Activated CD4-positive, alpha-beta T cell treated with anti-CD3 and anti-CD28 coated beads, Interleukin-2, amount 10 ng/mL, durations not matched to agents 7 days and 5 days (primary cell): ENCODE data around the gene NPAS3. TPM values are rescaled to one million over a fixed set of nuclear protein-coding genes. Genes with fewer than 3 reads are reported as not detected.

ENCODE experiments used
- CTCF ChIA-PET: fragments of 350-600 bp; sonication (Branson Sonifier 250); formaldehyde crosslinking; loops from one replicate; lab custom pipeline; 2021; ENCODE audit warnings: antibody characterized with exemption; lab: Charles Lee
- POLR2A ChIA-PET: fragments of 350-600 bp; sonication (Branson Sonifier 250); formaldehyde crosslinking; loops from one replicate; lab custom pipeline; 2021; ENCODE audit warnings: antibody characterized with exemption; lab: Charles Lee
- DNase-seq: peaks from one replicate; pipeline ENCODE4 v3.0.0-alpha.2; 2020
- H3K27ac Mint-ChIP-seq: one replicate; pipeline ENCODE4 v1.8.0; 2021; ENCODE audit warnings: mild to moderate bottlenecking, moderate library complexity, mixed read lengths
- H3K27me3 Mint-ChIP-seq: one replicate; pipeline ENCODE4 v1.8.0; 2021; ENCODE audit warnings: mixed read lengths
- H3K36me3 Mint-ChIP-seq: one replicate; pipeline ENCODE4 v1.8.0; 2021; ENCODE audit warnings: low read depth, mixed read lengths
- H3K4me1 Mint-ChIP-seq: one replicate; pipeline ENCODE4 v1.8.0; 2021; ENCODE audit warnings: mixed read lengths
- H3K4me3 Mint-ChIP-seq: one replicate; pipeline ENCODE4 v1.8.0; 2021; ENCODE audit warnings: mild to moderate bottlenecking, moderate library complexity, mixed read lengths
- H3K9me3 Mint-ChIP-seq: one replicate; pipeline ENCODE4 v1.8.0; 2021; ENCODE audit warnings: mixed read lengths
- total RNA-seq, 2 experiments: library from RNA; stranded (reverse); gene quantifications; one replicate each; pipeline ENCODE4 v1.2.3, GENCODE V29; 2021

NPAS3 gene
- total RNA-seq, 2 experiments from 2014 or later: not detected

- peaks cover 2% of the 10 kb centered on the region for H3K27me3 Mint-ChIP-seq
- H3K9me3 Mint-ChIP-seq: no peaks in the 10 kb centered on the region
- no peak for DNase-seq
- no peaks in the 10 kb centered on the region for H3K36me3 Mint-ChIP-seq
- H3K4me3 Mint-ChIP-seq: no peak overlapping the region
- no peaks in the 10 kb centered on the region for H3K4me1 Mint-ChIP-seq
- ChIA-PET CTCF (no interaction called here), POLR2A (no interaction called here)
- H3K27ac Mint-ChIP-seq: no peak overlapping the region
Observed at GRCh38 chr14:33127531-33127930, 188.9 kb downstream of the NPAS3 start.

- ChIA-PET CTCF (no interaction called here), POLR2A (no interaction called here)
- H3K27ac Mint-ChIP-seq: no peak overlapping the region
- peaks cover 2% of the 10 kb centered on the region for H3K27me3 Mint-ChIP-seq
- H3K4me3 Mint-ChIP-seq: no peak overlapping the region
- no peak for DNase-seq
- no peaks in the 10 kb centered on the region for H3K4me1 Mint-ChIP-seq
- H3K9me3 Mint-ChIP-seq: no peaks in the 10 kb centered on the region
- H3K36me3 Mint-ChIP-seq: no peaks in the 10 kb centered on the region
Observed at GRCh38 chr14:33131801-33132200, 193.1 kb downstream of the NPAS3 start.

DNA sequence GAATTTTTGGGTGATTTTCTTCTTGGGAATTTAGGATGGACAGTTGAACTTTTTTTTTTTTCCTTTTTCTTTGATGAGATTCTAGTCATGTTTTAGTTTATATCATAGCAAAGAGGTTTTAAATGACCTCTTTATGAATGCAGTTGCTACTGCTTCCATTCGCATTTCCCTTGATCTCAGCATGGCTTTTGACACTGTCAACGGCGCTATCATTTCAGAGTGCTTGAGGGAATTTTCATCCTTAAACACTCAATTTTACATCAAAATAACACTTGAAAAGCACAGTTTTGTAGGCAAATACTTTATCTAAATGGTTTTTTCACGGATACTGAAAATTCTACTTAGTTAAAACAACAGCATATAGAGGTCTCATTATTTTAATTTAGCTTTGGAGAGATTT lies 195.5 kb downstream of the NPAS3 start:
- no peak for DNase-seq
- POLR2A ChIA-PET: no interaction called here
- H3K27ac Mint-ChIP-seq: no peak overlapping the region
- H3K36me3 Mint-ChIP-seq: no peaks in the 10 kb centered on the region
- no peak overlapping the region for H3K4me3 Mint-ChIP-seq
- CTCF ChIA-PET: no interaction called here
- H3K9me3 Mint-ChIP-seq: no peaks in the 10 kb centered on the region
- H3K27me3 Mint-ChIP-seq: peaks cover 2% of the 10 kb centered on the region
- H3K4me1 Mint-ChIP-seq: no peaks in the 10 kb centered on the region

- H3K4me1 Mint-ChIP-seq: no peaks in the 10 kb centered on the region
- no peak overlapping the region for H3K27ac Mint-ChIP-seq
- no peaks in the 10 kb centered on the region for H3K9me3 Mint-ChIP-seq
- ChIA-PET CTCF (no interaction called here), POLR2A (no interaction called here)
- no peak overlapping the region for H3K4me3 Mint-ChIP-seq
- no peak for DNase-seq
- H3K36me3 Mint-ChIP-seq: no peaks in the 10 kb centered on the region
- H3K27me3 Mint-ChIP-seq: no peaks in the 10 kb centered on the region
Observed at GRCh38 chr14:33134975-33135374, 196.3 kb downstream of the NPAS3 start.

GRCh38 chr14:33150666-33151428 lies 212.2 kb downstream of the NPAS3 start:
- Mint-ChIP-seq H3K27ac (no peak overlapping the region), H3K27me3 (no peaks in the 10 kb centered on the region), H3K36me3 (no peaks in the 10 kb centered on the region), H3K4me3 (no peak overlapping the region), H3K4me1 (no peaks in the 10 kb centered on the region), H3K9me3 (peaks cover 4% of the 10 kb centered on the region)
- no peak for DNase-seq
- CTCF ChIA-PET: no interaction called here
- POLR2A ChIA-PET: no interaction called here

DNA sequence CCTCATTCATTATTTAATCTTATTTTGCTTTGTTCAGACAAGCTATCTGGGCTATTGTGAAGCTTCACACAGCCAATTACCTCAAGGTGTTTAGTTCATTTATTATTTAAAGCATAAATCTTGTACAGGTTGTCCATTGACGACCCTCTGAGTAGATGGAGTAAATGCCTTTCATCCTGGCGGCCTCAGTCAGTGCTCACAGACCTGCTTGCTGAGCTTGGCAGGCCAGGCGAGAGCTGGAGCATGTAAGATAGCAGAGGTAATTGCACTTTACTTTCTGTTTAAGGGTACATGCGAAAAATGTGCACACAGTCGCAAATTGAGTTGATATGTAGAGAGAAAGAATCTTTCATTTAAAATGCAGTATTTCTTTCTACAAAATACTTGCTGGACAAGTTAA lies 224.4 kb downstream of the NPAS3 start:
- ChIA-PET POLR2A (no interaction called here), CTCF (interaction anchor here (0.7 kb wide), 1 partner anchor 41 kb away, joined by 3 read pairs; no protein-coding TSS in a partner anchor)
- Mint-ChIP-seq H3K27me3 (no peaks in the 10 kb centered on the region), H3K9me3 (no peaks in the 10 kb centered on the region), H3K4me3 (no peak overlapping the region), H3K4me1 (no peaks in the 10 kb centered on the region), H3K27ac (no peak overlapping the region), H3K36me3 (no peaks in the 10 kb centered on the region)
- DNase-seq: no peak

- no peak overlapping the region for H3K27ac Mint-ChIP-seq
- H3K27me3 Mint-ChIP-seq: no peaks in the 10 kb centered on the region
- ChIA-PET POLR2A (no interaction called here), CTCF (interaction anchor here (0.7 kb wide), 1 partner anchor 41 kb away, joined by 3 read pairs; no protein-coding TSS in a partner anchor)
- H3K9me3 Mint-ChIP-seq: no peaks in the 10 kb centered on the region
- no peaks in the 10 kb centered on the region for H3K4me1 Mint-ChIP-seq
- H3K36me3 Mint-ChIP-seq: no peaks in the 10 kb centered on the region
- no peak for DNase-seq
- H3K4me3 Mint-ChIP-seq: no peak overlapping the region
Observed at GRCh38 chr14:33163600-33163999, 224.9 kb downstream of the NPAS3 start.

GRCh38 chr14:33165144-33165925 lies 226.7 kb downstream of the NPAS3 start:
- DNase-seq: no peak
- no peak overlapping the region for H3K4me3 Mint-ChIP-seq
- no peaks in the 10 kb centered on the region for H3K9me3 Mint-ChIP-seq
- no peaks in the 10 kb centered on the region for H3K4me1 Mint-ChIP-seq
- CTCF ChIA-PET: no interaction called here
- POLR2A ChIA-PET: no interaction called here
- H3K27me3 Mint-ChIP-seq: no peaks in the 10 kb centered on the region
- H3K27ac Mint-ChIP-seq: no peak overlapping the region
- no peaks in the 10 kb centered on the region for H3K36me3 Mint-ChIP-seq

- CTCF ChIA-PET: no interaction called here
- DNase-seq: no peak
- POLR2A ChIA-PET: no interaction called here
- H3K9me3 Mint-ChIP-seq: no peaks in the 10 kb centered on the region
- H3K36me3 Mint-ChIP-seq: no peaks in the 10 kb centered on the region
- H3K4me1 Mint-ChIP-seq: no peaks in the 10 kb centered on the region
- no peaks in the 10 kb centered on the region for H3K27me3 Mint-ChIP-seq
- no peak overlapping the region for H3K27ac Mint-ChIP-seq
- no peak overlapping the region for H3K4me3 Mint-ChIP-seq
Observed at GRCh38 chr14:33165926-33166289, 227.2 kb downstream of the NPAS3 start.

GRCh38 chr14:33175951-33176350 lies 237.3 kb downstream of the NPAS3 start:
- no peaks in the 10 kb centered on the region for H3K9me3 Mint-ChIP-seq
- H3K4me1 Mint-ChIP-seq: no peaks in the 10 kb centered on the region
- DNase-seq: no peak
- POLR2A ChIA-PET: no interaction called here
- H3K4me3 Mint-ChIP-seq: no peak overlapping the region
- H3K27ac Mint-ChIP-seq: no peak overlapping the region
- no peaks in the 10 kb centered on the region for H3K27me3 Mint-ChIP-seq
- no peaks in the 10 kb centered on the region for H3K36me3 Mint-ChIP-seq
- CTCF ChIA-PET: no interaction called here

- Mint-ChIP-seq H3K36me3 (no peaks in the 10 kb centered on the region), H3K4me3 (no peak overlapping the region), H3K4me1 (no peaks in the 10 kb centered on the region), H3K27me3 (no peaks in the 10 kb centered on the region), H3K27ac (no peak overlapping the region), H3K9me3 (no peaks in the 10 kb centered on the region)
- POLR2A ChIA-PET: no interaction called here
- DNase-seq: no peak
- CTCF ChIA-PET: no interaction called here
Observed at GRCh38 chr14:33184587-33184986, 245.9 kb downstream of the NPAS3 start.

DNA sequence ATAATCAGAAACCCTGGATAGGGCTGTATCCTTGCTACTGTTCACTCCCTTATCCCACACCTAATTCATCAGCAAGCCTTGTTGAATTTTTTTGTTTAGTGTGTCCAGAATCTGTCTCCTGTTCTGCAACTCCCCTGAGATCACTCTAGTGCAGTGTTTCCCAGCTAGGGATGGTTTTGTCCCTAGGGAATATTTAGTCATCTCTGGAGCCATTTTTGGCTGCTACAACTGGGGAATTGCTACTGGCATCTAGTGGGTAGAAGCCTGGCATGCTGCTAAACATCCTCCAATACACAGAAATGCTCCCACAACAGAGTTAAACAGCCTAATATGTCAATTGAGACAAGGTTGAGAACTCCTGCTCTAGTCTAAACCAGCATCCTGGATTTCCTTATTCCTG lies 248.0 kb downstream of the NPAS3 start:
- Mint-ChIP-seq H3K27me3 (no peaks in the 10 kb centered on the region), H3K4me3 (no peak overlapping the region), H3K27ac (no peak overlapping the region), H3K36me3 (no peaks in the 10 kb centered on the region), H3K9me3 (no peaks in the 10 kb centered on the region), H3K4me1 (no peaks in the 10 kb centered on the region)
- ChIA-PET POLR2A (no interaction called here), CTCF (no interaction called here)
- no peak for DNase-seq

GRCh38 chr14:33188880-33189279 lies 250.2 kb downstream of the NPAS3 start:
- Mint-ChIP-seq H3K27me3 (no peaks in the 10 kb centered on the region), H3K27ac (no peak overlapping the region), H3K9me3 (no peaks in the 10 kb centered on the region), H3K36me3 (no peaks in the 10 kb centered on the region), H3K4me1 (no peaks in the 10 kb centered on the region), H3K4me3 (no peak overlapping the region)
- POLR2A ChIA-PET: no interaction called here
- no peak for DNase-seq
- CTCF ChIA-PET: no interaction called here
